Amniotic epithelial cell (primary cell): ENCODE data around the gene RAP1GAP.

Source experiments
- DNase-seq: peaks from one replicate; pipeline ENCODE4 v3.0.0-alpha.2; 2010; ENCODE audit warnings: low read depth

Gene RAP1GAP

DNA sequence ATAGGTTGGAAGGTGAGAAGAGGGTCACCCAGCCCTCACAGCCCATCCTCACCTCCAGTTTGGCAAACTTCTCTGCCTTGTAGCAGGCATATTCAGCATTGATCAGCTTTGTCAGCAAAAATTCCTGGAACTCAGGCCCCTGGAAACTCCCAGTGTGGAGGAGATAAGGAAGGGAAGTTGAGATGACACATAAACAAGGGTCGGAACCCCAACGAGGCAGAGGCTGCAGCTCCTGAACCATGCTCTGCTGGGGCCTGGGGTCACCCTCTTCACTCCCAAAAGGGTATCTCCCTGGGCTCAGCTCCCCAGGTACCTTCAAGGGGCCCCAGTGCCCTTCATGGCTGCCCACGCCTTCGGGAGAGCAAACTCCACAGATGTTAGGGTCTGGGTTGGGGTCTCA is 60.4 kb downstream of the RAP1GAP start:
- DNase-seq: no peak

DNA sequence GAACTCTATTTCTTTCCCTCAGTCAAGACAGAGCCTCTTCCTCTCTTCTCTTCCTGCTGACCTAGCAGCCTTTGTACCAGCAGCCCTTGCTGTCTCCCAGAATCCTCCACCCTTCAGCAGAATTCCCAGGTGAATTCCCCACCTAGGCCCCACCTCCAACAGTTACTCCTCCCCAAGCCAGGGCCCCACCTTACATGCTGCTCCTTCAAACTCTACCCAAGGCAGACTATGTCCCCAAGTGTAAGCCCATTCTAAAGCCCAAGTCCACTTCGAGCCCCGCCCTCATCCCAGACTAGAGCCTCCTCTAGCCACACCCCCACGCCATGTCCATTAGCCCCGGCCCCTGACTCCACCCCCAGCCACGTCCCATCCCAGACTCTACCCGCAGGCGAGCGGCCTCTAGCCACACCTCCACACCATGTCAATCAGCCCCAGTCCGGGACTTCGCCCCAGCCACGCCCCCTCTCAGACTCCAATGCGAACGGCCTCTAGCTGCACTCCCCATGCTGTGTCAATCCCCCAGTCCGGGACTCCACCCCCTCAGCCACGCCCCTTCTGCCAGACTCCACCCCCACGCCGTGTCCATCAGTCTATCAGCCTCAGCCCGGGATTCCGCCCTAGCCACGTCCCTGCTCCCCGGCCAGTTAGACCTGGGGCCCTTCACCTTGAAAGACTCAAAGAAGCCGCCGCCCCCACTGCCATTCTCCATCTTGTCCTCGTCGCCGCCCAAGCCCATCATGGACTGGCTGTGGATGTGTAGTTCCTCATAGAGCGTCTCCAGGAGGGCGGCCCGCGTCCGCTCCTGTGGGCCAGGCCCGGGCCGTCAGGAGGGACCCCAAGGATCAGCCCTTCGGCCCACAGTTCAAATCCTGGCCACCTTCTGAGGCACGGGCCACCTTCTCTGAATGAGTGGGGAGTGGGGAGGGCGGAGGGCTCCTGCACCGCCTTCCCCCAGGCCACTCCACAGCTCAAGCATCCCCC is 61.3 kb downstream of the RAP1GAP start:
- DNase-seq: peak; percentile 92

DNA sequence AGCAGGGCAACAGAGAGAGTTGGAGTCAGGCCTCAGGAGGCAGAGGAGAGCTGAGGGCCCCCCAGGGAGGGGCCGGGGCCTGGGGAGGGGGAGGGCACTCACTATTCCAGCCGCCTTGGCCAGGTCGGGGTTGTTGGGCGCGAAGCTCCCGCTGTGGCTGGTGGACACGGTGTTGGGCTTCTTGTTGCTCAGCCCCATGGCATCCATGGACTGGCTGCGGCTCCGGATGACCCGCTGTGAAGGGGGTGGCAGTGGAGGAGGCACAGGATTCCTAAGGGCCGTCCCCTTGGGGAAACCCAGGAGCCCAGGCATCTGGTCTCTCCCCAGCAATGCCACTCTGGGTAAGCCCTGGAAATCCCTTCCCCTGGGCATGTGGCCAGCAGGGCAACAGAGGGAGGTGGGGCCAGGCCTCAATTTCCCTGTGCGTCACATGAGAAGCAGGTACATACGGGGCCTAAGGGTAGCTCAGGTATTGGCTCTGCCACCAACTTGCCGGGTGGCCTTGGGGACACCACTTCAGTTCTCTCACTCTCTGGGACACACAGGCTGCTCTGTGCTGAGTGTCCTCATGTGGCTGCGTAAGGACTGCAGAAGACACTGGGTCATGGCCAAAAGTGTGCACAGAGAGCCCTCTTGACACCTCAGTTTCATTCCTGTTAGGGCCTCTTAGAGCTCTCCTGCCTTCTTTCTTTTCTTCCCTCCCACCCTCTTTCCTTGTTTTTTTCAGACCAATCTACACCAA is 63.0 kb downstream of the RAP1GAP start:
- no peak for DNase-seq

DNA sequence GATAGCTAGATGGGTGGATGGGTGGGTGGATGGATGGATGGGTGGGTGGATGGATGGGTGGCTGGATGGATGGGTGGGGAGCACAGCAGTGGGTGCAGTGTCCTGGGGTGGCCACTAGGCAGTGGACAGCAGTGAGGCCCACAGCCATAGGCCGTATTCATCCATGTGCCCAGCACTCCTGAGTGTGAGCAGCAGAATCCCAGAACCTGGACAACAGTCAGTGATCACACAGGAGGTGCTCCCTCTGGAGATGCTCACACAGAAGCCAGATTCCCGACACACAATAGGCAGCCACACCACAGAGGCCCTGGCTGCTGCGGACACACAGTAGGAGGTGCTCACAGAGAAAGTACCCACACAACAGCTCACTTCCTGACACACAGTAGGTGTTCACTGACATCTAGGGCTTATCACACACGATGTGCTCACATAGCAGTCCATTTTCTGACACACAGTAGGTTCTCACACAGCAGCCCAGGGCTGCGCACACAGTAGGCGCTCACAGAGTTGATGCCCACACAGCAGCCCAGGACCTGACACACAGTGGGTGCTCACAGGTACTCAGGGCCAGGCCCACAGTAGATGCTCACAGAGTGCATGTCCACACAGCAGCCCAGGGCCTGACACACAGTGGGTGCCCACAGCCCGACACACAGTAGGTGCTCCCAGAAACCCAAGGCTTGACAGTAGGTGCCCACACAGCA is 64.0 kb downstream of the RAP1GAP start:
- no peak for DNase-seq

DNA sequence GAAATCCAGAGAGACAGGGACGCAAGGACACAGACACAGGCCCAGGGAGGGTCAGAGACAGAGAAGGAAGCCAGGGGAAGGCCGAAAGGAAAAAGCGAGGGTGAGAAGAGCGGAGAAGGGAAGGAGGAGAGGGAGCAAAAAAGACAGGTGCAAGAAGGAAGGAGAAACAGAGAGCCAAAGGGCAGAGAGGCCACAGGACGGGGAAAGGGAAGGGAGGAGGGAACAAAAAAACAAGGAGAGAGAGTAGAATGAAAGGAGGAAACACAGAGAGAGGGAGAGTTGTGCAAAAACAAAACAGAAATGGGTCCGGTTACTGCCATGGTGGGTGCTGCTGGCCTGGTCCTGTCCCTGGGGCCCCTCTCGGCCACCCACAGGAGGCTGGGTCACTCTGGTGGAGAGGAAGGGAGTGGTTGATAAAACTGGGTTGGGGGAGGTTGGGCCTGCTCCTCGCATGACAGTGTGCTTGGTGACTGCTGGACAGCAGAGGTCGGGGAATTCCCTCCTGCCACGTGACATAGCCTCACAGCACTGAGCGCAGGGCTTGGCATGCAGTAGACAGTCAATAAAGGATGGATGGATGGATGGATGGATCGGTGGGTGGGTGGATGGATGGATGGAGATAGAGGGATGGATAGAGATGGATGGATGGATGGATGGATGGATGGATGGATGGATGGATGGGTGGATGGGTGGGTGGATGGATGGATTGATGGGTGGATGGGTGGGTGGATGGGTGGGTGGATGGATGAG is 64.8 kb downstream of the RAP1GAP start:
- no peak for DNase-seq

- no peak for DNase-seq
Measured at GRCh38 chr1:21603177-21604138, 65.7 kb downstream of the RAP1GAP start.

DNA sequence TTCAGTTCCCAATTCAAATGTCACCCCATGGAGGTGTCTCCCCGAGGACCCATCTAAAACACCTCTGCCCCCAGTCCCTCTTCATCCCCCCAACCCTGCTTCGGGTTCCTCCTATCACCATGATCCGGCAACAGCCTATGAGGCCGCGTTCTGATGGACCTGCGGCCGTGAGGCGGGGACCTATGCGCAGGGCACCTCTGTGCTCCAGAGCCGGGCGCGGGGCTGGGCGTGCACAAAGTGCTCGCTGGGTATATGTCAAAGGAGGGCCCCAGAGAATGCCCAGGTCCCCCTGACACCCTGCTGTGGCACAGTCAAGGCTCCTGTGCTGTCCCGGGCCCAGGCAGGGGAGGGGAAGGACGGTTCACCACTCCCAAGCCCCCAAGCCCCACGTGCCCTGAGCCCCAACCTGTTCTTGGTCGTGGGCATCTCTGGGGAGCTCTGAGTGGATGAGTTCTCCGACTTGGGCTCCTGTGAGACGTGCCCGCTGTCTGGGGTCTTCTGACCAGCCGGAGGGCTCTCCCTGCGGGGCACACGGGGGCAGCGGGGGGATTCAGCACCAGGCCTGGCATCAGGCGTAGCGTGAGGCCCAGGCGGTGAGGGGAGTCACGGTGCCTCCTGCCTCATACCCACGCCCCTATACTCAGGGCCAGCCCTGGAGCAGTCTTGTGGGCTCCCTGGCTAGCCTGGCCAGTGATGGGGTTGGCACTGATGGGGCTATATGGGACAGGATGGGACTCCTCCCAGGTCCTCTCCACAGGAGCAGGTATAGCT is 67.7 kb downstream of the RAP1GAP start:
- no peak for DNase-seq

- no peak for DNase-seq
Measured at GRCh38 chr1:21599402-21599801, 69.8 kb downstream of the RAP1GAP start.

DNA sequence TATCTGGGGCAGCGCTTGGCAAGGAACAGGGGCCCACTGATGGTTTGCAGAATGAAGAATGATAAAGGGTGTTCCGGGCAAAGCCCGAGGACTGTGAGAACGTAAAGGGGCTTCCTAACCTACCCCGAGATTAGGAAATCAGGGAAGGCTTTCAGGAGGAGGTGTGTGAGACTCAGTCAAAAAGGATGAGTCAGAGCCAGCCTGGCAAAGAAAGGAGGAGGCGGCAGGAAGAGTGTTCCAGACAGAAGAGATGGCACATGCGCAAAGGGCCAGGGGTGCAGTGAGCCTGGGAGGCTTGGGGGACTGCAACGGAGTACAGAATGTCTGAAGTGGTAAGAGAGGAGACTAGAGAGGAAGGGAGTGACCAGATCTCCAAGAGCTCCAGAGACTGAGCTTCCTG is 70.3 kb downstream of the RAP1GAP start:
- DNase-seq: no peak

GRCh38 chr1:21598417-21598816 is 70.7 kb downstream of the RAP1GAP start:
- DNase-seq: no peak

DNA sequence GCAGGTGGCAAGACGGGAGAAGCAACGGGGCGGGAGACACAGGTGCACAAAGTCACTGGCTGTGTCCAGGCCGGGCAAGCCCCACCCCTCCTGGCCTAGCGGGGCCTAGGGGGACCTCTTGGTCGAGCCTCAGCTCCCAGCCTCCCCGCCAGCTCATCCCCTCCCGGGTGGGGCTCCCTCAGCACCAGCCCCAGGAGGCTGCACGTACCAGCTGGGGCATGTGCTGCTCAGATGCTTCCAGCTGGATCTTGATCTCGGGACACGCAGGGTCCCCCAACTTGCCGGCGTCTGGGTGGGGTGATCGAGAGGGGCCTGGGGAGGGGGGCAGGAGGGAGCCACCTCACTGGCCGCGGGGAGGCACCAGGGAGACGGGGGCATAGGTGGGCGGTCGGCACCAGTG is 71.4 kb downstream of the RAP1GAP start:
- DNase-seq: no peak

DNA sequence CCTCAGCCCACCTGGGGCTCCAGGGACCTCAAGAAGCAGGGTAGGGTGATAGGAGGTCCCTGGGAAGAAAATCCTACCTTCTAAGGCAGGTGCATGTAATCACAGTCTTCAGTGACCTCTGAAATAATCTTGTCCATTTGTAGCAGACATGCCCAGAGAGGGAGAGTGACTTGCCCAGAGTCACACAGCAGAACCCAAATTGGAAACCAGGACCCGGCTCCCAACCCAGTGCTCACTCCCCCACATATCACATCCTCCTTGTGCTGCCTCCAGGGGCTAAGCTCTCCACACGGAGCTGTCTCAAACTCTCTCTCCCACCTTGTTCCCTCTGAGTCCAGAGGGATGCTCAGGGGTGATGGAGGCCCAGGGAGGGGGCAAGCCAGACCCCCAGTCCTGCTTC is 72.5 kb downstream of the RAP1GAP start:
- DNase-seq: no peak

DNA sequence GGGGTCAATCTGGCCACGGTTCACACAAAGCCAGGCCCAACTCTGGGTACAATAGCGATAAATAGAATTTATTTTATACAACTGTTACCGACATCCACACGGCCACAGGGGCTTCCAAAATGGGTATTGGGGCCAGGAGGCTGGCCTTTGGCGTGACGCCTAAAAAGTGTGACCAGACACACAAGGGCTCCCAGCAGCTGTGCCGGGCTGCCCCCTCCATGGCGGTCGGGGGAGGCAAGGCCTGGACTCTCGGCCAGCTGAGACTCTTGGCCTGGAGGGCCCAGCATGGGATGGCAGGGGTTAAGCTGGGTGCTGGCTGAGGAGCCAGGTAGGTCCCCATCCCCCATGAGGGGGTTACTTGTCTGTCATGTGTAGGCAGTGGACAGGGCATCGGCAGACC is 73.0 kb downstream of the RAP1GAP start:
- DNase-seq: no peak

- DNase-seq: peak; percentile 24
Measured at GRCh38 chr1:21594935-21595897, 73.9 kb downstream of the RAP1GAP start.

DNA sequence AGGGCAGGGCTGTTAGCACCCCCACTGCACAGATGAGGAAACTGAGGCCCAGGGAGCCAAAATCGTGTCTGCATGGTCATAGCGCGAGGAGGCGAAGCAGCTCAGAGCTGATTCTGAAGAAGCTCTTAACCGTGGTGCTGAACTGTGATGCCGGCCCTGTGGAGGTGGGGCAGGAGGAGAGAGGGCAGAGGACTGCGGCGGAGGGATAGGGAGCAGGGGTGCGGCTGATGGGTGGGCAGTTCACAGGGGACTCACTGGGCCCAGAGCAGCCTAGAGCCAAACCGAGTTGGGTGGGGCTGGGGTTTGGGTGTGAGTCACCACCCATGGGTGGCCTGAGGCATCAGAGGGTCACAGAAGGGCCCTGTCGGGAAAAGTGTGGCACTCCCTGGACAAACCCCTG is 74.7 kb downstream of the RAP1GAP start:
- no peak for DNase-seq

- no peak for DNase-seq
Measured at GRCh38 chr1:21593231-21593630, 75.9 kb downstream of the RAP1GAP start.

DNA sequence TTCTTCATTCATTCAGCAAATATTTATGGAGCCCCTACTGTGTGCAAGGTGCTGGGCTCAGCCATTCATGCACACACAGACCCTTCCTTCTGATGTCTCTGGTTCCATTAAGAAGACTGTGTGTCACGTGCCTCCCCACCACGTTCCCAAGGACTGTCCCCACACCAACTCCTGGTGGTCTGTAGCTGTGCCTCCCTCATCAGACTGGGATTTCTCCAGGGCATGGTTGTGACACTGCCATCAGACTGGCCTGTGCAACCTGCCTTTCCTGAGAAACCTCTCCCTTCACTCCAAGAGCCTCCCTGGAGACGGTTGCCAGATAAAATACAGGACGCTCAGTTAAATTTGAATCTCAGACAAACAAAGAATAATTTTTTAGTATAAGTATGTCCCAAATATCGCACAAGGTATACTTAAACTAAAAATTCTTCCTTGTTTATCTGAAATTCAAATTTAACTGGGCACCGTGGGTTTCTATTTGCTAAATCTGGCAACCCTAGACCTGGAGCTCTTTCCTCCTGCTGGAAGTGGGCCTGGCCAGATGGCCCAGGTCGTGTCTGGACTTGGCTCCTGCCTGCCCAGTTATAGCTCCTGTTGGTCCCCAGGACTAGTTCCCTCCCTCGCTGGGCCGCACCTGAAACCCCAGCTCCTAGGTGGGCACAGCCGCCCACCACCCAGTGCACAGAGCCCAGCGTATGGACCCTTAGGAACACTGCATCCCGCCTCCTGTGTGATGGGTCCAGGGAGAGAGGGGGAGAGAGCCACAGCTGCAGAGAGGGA is 76.9 kb downstream of the RAP1GAP start:
- no peak for DNase-seq

- DNase-seq: no peak
Measured at GRCh38 chr1:21590934-21591333, 78.2 kb downstream of the RAP1GAP start.
